HepG2 (cell line): Measurements from ENCODE around the gene STKLD1.

ENCODE experiments used
- CEBPB ChIP-seq: IDR thresholded peaks from 2 replicates; pipeline ENCODE4 v1.6.1; 2011; ENCODE audit warnings: low read depth, low read length, improper control_type of control experiment, borderline replicate concordance
- POLR2AphosphoS5 ChIP-seq: IDR thresholded peaks from 2 replicates; pipeline ENCODE4 v1.6.1; 2012; ENCODE audit warnings: low read depth, low read length
- RBAK ChIP-seq: sonication (generic); formaldehyde crosslinking; IDR thresholded peaks from 2 replicates; pipeline ENCODE4 v1.5.1; 2020; ENCODE audit warnings: mild to moderate bottlenecking, missing genetic modification reagents
- SRF ChIP-seq: IDR thresholded peaks from 2 replicates; pipeline ENCODE4 v1.6.1; 2011; ENCODE audit warnings: mild to moderate bottlenecking, low read depth, low read length, moderate library complexity
- ZNF678 ChIP-seq: sonication (generic); formaldehyde crosslinking; IDR thresholded peaks from 2 replicates; pipeline ENCODE4 v1.4.0; 2020; ENCODE audit warnings: mild to moderate bottlenecking, missing genetic modification reagents
- ZNF768 ChIP-seq: sonication (generic); formaldehyde crosslinking; IDR thresholded peaks from 2 replicates; pipeline ENCODE4 v1.4.0; 2020; ENCODE audit warnings: missing genetic modification reagents
- ZNF777 ChIP-seq: sonication (generic); formaldehyde crosslinking; IDR thresholded peaks from 2 replicates; pipeline ENCODE4 v1.4.0; 2020; ENCODE audit warnings: missing genetic modification reagents
- ZNF792 ChIP-seq: IDR thresholded peaks from 2 replicates; pipeline ENCODE4 v1.6.1; 2016
- TF ChIP-seq, protein P1 (sequence below): sonication (generic); formaldehyde crosslinking; IDR thresholded peaks from 2 replicates; pipeline ENCODE4 v1.5.0; 2020; ENCODE audit warnings: mild to moderate bottlenecking, missing genetic modification reagents, moderate library complexity
- TF ChIP-seq, protein P2 (sequence below): fragments of 450-650 bp; IDR thresholded peaks from 2 replicates; pipeline ENCODE4 v1.6.1; 2017; ENCODE audit warnings: mild to moderate bottlenecking
- TF ChIP-seq, protein P3 (sequence below): IDR thresholded peaks from 2 replicates; pipeline ENCODE4 v1.6.1; 2016; ENCODE audit warnings: low read depth, control low read depth
- TF ChIP-seq, protein P4 (sequence below): sonication (generic); formaldehyde crosslinking; IDR thresholded peaks from 2 replicates; pipeline ENCODE4 v1.4.0; 2020; ENCODE audit warnings: mild to moderate bottlenecking, missing genetic modification reagents

DNA sequence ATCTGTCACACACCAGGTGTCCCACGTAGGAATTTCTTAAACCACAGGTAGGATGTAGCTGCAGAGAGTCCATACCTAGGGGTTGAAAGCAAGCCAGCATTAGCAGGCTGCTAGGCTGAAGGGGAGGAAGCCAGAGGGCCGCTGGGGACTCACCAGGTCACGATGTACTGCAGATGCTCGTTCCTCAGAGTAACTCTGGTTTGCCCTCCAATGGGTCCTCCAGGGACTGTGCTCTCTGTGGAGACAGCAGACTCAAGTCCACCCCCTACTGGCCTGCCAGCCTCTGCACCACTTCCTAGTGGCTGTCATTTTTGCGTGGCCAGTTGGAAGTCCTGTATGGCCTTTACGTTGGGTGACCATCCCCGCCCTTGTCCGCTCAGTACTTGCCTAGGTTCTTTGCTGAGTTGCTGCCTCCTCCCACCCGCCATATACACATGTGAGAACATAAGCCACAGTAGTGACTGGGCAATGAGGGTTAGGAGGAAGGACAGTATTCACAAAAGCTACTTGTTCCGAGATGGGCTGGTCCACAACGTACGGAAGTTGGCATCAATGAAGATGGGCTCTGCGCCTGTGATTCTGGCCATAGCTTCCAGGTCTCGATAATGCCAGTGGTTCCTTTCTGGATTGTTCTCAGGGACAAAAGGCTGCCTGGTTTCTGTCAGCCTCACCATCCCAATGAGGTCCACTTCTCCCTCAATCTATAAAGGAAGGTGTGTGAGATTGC, 24.1 kb upstream of the STKLD1 start:
- no peak for TF ChIP-seq RBAK (CRISPR knock-in tag)
- TF ChIP-seq, protein P1, sequence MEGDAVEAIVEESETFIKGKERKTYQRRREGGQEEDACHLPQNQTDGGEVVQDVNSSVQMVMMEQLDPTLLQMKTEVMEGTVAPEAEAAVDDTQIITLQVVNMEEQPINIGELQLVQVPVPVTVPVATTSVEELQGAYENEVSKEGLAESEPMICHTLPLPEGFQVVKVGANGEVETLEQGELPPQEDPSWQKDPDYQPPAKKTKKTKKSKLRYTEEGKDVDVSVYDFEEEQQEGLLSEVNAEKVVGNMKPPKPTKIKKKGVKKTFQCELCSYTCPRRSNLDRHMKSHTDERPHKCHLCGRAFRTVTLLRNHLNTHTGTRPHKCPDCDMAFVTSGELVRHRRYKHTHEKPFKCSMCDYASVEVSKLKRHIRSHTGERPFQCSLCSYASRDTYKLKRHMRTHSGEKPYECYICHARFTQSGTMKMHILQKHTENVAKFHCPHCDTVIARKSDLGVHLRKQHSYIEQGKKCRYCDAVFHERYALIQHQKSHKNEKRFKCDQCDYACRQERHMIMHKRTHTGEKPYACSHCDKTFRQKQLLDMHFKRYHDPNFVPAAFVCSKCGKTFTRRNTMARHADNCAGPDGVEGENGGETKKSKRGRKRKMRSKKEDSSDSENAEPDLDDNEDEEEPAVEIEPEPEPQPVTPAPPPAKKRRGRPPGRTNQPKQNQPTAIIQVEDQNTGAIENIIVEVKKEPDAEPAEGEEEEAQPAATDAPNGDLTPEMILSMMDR (CRISPR knock-in tag): peak; percentile 81
- no peak; the same call in 1 of the 2 replicates for TF ChIP-seq ZNF792 (CRISPR knock-in tag)
- no peak for TF ChIP-seq ZNF777 (CRISPR knock-in tag)
- TF ChIP-seq CEBPB: no peak
- 0 out of 2 replicates have a peak, but pooled peaks have one; percentile 43 for TF ChIP-seq ZNF678 (CRISPR knock-in tag)
- TF ChIP-seq ZNF768 (CRISPR knock-in tag): no peak
- no peak for TF ChIP-seq SRF
- TF ChIP-seq, protein P2, sequence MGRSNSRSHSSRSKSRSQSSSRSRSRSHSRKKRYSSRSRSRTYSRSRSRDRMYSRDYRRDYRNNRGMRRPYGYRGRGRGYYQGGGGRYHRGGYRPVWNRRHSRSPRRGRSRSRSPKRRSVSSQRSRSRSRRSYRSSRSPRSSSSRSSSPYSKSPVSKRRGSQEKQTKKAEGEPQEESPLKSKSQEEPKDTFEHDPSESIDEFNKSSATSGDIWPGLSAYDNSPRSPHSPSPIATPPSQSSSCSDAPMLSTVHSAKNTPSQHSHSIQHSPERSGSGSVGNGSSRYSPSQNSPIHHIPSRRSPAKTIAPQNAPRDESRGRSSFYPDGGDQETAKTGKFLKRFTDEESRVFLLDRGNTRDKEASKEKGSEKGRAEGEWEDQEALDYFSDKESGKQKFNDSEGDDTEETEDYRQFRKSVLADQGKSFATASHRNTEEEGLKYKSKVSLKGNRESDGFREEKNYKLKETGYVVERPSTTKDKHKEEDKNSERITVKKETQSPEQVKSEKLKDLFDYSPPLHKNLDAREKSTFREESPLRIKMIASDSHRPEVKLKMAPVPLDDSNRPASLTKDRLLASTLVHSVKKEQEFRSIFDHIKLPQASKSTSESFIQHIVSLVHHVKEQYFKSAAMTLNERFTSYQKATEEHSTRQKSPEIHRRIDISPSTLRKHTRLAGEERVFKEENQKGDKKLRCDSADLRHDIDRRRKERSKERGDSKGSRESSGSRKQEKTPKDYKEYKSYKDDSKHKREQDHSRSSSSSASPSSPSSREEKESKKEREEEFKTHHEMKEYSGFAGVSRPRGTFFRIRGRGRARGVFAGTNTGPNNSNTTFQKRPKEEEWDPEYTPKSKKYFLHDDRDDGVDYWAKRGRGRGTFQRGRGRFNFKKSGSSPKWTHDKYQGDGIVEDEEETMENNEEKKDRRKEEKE: no peak
- TF ChIP-seq, protein P3, sequence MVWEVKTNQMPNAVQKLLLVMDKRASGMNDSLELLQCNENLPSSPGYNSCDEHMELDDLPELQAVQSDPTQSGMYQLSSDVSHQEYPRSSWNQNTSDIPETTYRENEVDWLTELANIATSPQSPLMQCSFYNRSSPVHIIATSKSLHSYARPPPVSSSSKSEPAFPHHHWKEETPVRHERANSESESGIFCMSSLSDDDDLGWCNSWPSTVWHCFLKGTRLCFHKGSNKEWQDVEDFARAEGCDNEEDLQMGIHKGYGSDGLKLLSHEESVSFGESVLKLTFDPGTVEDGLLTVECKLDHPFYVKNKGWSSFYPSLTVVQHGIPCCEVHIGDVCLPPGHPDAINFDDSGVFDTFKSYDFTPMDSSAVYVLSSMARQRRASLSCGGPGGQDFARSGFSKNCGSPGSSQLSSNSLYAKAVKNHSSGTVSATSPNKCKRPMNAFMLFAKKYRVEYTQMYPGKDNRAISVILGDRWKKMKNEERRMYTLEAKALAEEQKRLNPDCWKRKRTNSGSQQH (CRISPR knock-in tag): no peak
- TF ChIP-seq, protein P4, sequence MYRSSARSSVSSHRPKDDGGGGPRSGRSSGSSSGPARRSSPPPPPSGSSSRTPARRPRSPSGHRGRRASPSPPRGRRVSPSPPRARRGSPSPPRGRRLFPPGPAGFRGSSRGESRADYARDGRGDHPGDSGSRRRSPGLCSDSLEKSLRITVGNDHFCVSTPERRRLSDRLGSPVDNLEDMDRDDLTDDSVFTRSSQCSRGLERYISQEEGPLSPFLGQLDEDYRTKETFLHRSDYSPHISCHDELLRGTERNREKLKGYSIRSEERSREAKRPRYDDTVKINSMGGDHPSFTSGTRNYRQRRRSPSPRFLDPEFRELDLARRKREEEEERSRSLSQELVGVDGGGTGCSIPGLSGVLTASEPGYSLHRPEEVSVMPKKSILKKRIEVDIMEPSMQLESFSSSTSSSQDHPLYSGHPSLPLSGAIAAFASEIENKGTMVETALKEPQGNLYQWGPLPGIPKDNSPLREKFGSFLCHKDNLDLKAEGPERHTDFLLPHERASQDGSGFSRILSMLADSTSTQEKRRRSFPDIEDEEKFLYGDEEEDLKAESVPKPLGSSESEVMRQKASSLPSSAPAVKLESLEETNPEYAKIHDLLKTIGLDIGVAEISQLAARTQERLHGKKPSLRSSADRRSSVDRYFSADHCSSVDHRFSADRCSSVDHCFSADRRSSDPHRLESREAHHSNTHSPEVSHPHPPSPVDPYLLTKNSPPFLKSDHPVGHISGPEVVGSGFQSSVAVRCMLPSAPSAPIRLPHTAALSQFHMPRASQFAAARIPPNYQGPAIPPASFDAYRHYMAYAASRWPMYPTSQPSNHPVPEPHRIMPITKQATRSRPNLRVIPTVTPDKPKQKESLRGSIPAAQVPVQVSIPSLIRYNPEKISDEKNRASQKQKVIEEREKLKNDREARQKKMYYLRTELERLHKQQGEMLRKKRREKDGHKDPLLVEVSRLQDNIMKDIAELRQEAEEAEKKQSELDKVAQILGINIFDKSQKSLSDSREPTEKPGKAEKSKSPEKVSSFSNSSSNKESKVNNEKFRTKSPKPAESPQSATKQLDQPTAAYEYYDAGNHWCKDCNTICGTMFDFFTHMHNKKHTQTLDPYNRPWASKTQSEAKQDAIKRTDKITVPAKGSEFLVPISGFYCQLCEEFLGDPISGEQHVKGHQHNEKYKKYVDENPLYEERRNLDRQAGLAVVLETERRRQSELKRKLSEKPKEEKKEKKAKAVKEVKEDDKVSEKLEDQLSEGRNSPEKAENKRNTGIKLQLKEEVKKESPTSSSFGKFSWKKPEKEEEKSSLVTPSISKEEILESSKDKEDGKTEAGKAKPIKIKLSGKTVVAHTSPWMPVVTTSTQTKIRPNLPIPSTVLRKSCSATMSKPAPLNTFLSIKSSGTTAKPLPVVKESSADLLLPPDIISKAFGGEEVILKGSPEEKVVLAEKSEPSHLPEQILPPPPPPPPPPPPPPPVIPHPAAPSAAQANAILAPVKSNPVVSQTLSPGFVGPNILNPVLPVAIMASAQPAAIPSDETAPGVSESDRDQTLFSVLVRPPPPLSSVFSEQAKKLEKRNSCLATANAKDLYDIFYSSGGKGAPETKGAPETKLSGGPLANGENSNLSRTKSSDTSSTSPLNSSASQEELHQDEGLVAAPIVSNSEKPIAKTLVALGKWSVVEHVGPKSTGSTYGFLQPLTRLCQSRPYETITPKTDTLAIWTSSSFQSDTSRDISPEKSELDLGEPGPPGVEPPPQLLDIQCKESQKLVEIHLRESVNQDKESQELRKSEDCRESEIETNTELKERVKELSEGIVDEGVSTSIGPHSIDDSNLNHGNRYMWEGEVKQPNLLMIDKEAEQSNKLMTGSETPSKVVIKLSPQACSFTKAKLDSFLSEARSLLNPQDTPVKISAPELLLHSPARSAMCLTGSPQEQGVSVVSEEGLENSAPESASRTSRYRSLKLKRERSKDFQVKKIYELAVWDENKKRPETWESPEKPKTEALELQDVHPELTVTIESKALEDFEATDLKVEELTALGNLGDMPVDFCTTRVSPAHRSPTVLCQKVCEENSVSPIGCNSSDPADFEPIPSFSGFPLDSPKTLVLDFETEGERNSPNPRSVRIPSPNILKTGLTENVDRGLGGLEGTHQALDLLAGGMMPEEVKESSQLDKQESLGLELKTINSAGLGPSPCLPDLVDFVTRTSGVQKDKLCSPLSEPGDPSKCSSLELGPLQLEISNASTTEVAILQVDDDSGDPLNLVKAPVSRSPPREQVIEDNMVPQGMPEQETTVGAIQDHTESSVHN (CRISPR knock-in tag): no peak
- TF ChIP-seq POLR2AphosphoS5: peak; percentile 25; the same call in 1 of the 2 replicates
